Testis (tissue), 3 donors: ENCODE data around the gene BTN1A1. TPM values are rescaled to one million over a fixed set of nuclear protein-coding genes. Genes with fewer than 3 reads are reported as not detected.
A peak's percentile ranks its signal among the peaks of the same experiment; 100 is the strongest.

Experiments used
- DNase-seq: peaks from one replicate; pipeline ENCODE4 v3.0.0-alpha.2; 2019
- H3K27ac ChIP-seq, 2 donors: fragments of 200-600 bp; sonication (generic); one replicate each; pipeline ENCODE4 v1.5.1; 2019
- H3K27me3 ChIP-seq: fragments of 200-600 bp; sonication (generic); one replicate; pipeline ENCODE4 v1.5.1; 2019
- H3K36me3 ChIP-seq: fragments of 200-600 bp; sonication (generic); one replicate; pipeline ENCODE4 v1.5.1; 2017; ENCODE audit warnings: low read depth; ENCODE audit errors: missing control alignments
- H3K4me1 ChIP-seq: fragments of 200-600 bp; sonication (generic); one replicate; pipeline ENCODE4 v1.5.1; 2019
- H3K4me3 ChIP-seq, 2 donors: fragments of 200-600 bp; sonication (generic); one replicate each; pipeline ENCODE4 v1.5.1; 2017 to 2019
- H3K9me3 ChIP-seq: fragments of 200-600 bp; sonication (generic); one replicate; pipeline ENCODE4 v1.5.1; 2017
- CTCF ChIP-seq, 3 experiments: fragments of 450-650 bp in 2 of 3; fragments of 200-600 bp in 1 of 3; sonication (generic) in 1 of 3; IDR thresholded peaks; one replicate each; pipeline ENCODE4 v1.5.1; 2016 to 2019; ENCODE audit warnings: antibody characterized with exemption in 3 of 3, mild to moderate bottlenecking in 2 of 3, moderate library complexity in 1 of 3
- POLR2A ChIP-seq: fragments of 450-650 bp; IDR thresholded peaks from one replicate; pipeline ENCODE4 v1.6.1; 2017; ENCODE audit warnings: antibody characterized with exemption, mild to moderate bottlenecking, moderate library complexity
- WGBS, 2 donors: methylation state at CpG; one replicate each; pipeline ENCODE4 v1.1.5; 2018; 5-methylcytosine and 5-hydroxymethylcytosine counted together
- intact Hi-C: fragments of 100-400 bp; cut with DNase I; formaldehyde crosslinking; loops from one replicate; pipeline ENCODE4 v1.15.1; 2023; ENCODE audit warnings: low total_unique reads
- polyA plus RNA-seq: library from polyadenylated mRNA; stranded (reverse); fragments of 350-450 nt; fragmentation: Illumina TruSeq; extraction: RNeasy Lipid Tissue Mini Kit (QIAGEN cat#74804); gene quantifications from one replicate; pipeline ENCODE4 v1.2.3, GENCODE V29; 2014; ENCODE audit warnings: low read depth, low replicate concordance; ENCODE audit not compliant: insufficient read depth
- total RNA-seq, 2 donors: library from RNA; depleted of rRNA; stranded (reverse); fragments of >200 nt; gene quantifications; one replicate each; pipeline ENCODE4 v1.2.3, GENCODE V29; 2016

BTN1A1 gene
- total and polyA plus RNA-seq, 3 donors from 2014 or later = 0.30 to 0.31 (median 0.31) TPM

DNA sequence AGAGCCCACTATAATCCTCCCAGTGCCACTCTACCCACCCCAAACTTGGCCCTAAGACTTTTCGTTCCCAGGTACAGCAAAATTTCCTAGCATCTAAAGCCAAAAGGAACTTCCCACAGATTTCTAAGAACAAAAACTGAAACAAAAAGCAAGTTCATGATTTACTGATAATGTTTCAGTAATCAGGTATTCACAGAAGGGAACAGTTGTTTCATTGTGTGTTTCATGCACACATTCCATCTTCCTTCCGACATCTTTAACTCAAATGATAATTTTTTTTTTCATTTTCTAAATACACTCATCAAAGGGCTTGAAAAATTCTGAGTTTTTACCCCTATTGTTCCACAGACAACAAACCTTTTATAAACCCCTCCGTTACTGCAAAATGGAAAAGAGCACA is 6.0 kb upstream of the BTN1A1 start:
- Histone ChIP-seq H3K9me3 (no peaks in the 10 kb centered on the region), H3K27ac (peak overlapping the region; percentile 47 to 55), H3K36me3 (no peaks in the 10 kb centered on the region), H3K4me3 (no peak overlapping the region), H3K27me3 (no peaks in the 10 kb centered on the region), H3K4me1 (no peaks in the 10 kb centered on the region)
- TF ChIP-seq CTCF (IDR thresholded peaks at IDR 0.05) (no peak), POLR2A (no peak)
- no peak for DNase-seq
- 68 to 84% methylated on average over 3 of the region's 3 CpGs for WGBS, 2 donors
- intact Hi-C loops = no loop called here

DNA sequence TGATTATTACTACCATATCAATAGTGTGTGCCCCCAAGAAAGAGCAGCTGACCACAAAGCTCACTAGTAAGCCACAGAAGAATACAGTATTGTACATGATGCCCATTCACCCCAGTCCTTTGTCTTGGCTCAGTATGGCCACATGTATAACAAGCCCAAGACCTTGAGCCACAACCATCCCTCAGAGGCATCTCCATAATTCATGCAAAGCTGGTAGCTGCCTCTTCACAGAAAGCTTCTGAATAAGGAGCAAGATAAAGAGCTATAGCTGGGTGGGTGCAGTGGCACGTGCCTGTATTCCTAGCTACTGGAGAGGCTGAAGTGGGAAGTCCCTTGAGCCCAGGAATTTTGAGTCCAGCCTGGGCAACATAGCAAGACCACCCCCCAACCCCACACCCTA is 4.8 kb upstream of the BTN1A1 start:
- DNase-seq = no peak
- TF ChIP-seq POLR2A (no peak), CTCF (IDR thresholded peaks at IDR 0.05) (no peak)
- Histone ChIP-seq H3K9me3 (no peaks in the 10 kb centered on the region), H3K27me3 (no peaks in the 10 kb centered on the region), H3K4me3 (no peak overlapping the region), H3K36me3 (no peaks in the 10 kb centered on the region), H3K27ac (no peak overlapping the region), H3K4me1 (no peaks in the 10 kb centered on the region)
- intact Hi-C loops = no loop called here
- WGBS, 2 donors = 50 to 79% methylated on average over 1 of the region's 1 CpG

DNA sequence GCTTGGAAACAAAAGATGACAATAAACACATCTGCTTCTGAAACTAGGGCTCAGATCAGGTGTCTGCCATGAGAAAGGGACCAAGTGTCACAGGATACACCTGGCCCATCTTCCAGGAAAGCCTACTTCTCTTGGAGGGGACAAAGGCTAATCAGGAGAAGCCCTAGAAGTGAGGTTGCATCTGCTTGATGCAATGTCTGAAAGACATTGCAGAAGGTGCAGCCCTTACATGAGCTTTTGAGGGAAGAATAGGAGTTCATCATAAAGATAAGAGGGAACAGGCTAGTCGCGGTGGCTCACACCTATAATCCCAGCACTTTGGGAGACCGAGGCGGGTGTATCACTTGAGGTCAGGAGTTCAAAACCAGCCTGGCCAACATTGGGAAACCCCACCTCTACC is 2.5 kb upstream of the BTN1A1 start:
- H3K4me3 ChIP-seq = no peak overlapping the region
- DNase-seq = no peak
- H3K36me3 ChIP-seq = no peaks in the 10 kb centered on the region
- WGBS, 2 donors = 85 to 90% methylated on average over 4 of the region's 4 CpGs
- no peaks in the 10 kb centered on the region for H3K4me1 ChIP-seq
- no peaks in the 10 kb centered on the region for H3K27me3 ChIP-seq
- H3K27ac ChIP-seq = no peak overlapping the region
- intact Hi-C loops = no loop called here
- TF ChIP-seq CTCF (IDR thresholded peaks at IDR 0.05) (no peak), POLR2A (no peak)
- H3K9me3 ChIP-seq = no peaks in the 10 kb centered on the region

- H3K9me3 ChIP-seq = no peaks in the 10 kb centered on the region
- 8 to 9% methylated on average over 18 to 37 of the region's 49 CpGs for WGBS, 2 donors
- no peak for TF ChIP-seq CTCF (IDR thresholded peaks at IDR 0.05)
- TF ChIP-seq POLR2A = no peak
- intact Hi-C loops = no loop called here
- DNase-seq = peak; percentile 53
- peak overlapping the region in 1 of 2 donors; percentile 51 for H3K4me3 ChIP-seq
- no peak overlapping the region for H3K27ac ChIP-seq
- H3K36me3 ChIP-seq = no peaks in the 10 kb centered on the region
- H3K27me3 ChIP-seq = no peaks in the 10 kb centered on the region
- no peaks in the 10 kb centered on the region for H3K4me1 ChIP-seq
Measured at GRCh38 chr6:26501482-26501986, 1.4 kb downstream of the BTN1A1 start.

- H3K27me3 ChIP-seq = no peaks in the 10 kb centered on the region
- H3K27ac ChIP-seq = no peak overlapping the region
- no peaks in the 10 kb centered on the region for H3K9me3 ChIP-seq
- intact Hi-C loops = no loop called here
- DNase-seq = no peak
- H3K4me3 ChIP-seq = no peak overlapping the region
- no peaks in the 10 kb centered on the region for H3K36me3 ChIP-seq
- H3K4me1 ChIP-seq = no peaks in the 10 kb centered on the region
- TF ChIP-seq POLR2A (no peak), CTCF (IDR thresholded peaks at IDR 0.05) (no peak)
Measured at GRCh38 chr6:26502165-26502564, 2.1 kb downstream of the BTN1A1 start.
